Keratinocyte (primary cell): ENCODE data around the gene PRELP. TPM values are rescaled to one million over a fixed set of nuclear protein-coding genes. Genes with fewer than 3 reads are reported as not detected.

Source experiments
- DNase-seq: peaks from one replicate; pipeline ENCODE4 v3.0.0-alpha.2; 2011; ENCODE audit warnings: low read depth, missing footprints, low spot score
- FAIRE-seq: peaks from 2 replicates; lab custom pipeline; 2011; peaks lifted over from hg19 to GRCh38; lab: Jason Lieb, UNC
- H2AFZ ChIP-seq: 2 replicates; pipeline ENCODE4 v1.6.0; 2012; ENCODE audit warnings: low read length, control low read depth, inconsistent platforms; ENCODE audit not compliant: control insufficient read depth
- H3K27ac ChIP-seq: 2 replicates; pipeline ENCODE4 v1.5.1; 2011; ENCODE audit warnings: low read length; ENCODE audit not compliant: control insufficient read depth, insufficient read depth
- H3K27me3 ChIP-seq: 3 replicates; pipeline ENCODE4 v1.6.0; 2011; ENCODE audit warnings: low read length; ENCODE audit not compliant: control insufficient read depth, insufficient read depth; ENCODE audit errors: extremely low read depth
- H3K36me3 ChIP-seq, 2 experiments: 2 replicates in 1 of 2; 3 replicates in 1 of 2; pipeline ENCODE4 v1.5.1; 2011; ENCODE audit warnings: low read length in 2 of 2, mild to moderate bottlenecking in 1 of 2; ENCODE audit not compliant: control insufficient read depth in 2 of 2, insufficient read depth in 2 of 2; ENCODE audit errors: extremely low read depth in 1 of 2
- H3K4me1 ChIP-seq: 3 replicates; pipeline ENCODE4 v1.5.1; 2011; ENCODE audit warnings: low read length; ENCODE audit not compliant: control insufficient read depth, insufficient read depth; ENCODE audit errors: extremely low read depth
- H3K4me2 ChIP-seq: 3 replicates; pipeline ENCODE4 v1.6.0; 2011; ENCODE audit warnings: low read depth, low read length; ENCODE audit not compliant: control insufficient read depth, insufficient read depth; ENCODE audit errors: extremely low read depth
- H3K4me3 ChIP-seq, 3 experiments: fragments of 200-600 bp in 1 of 3; sonication (generic) in 1 of 3; 2 replicates in 2 of 3; 3 replicates in 1 of 3; pipeline ENCODE4 v1.5.1; 2011 to 2016; ENCODE audit warnings: low read length in 3 of 3, mild to moderate bottlenecking in 3 of 3, control low read depth in 2 of 3, inconsistent platforms in 1 of 3, low read depth in 1 of 3, mixed read lengths in 1 of 3, mixed run types in 1 of 3, moderate library complexity in 1 of 3; ENCODE audit not compliant: control insufficient read depth in 2 of 3, insufficient read depth in 2 of 3; ENCODE audit errors: extremely low read depth in 1 of 3
- H3K79me2 ChIP-seq: 2 replicates; pipeline ENCODE4 v1.6.0; 2012; ENCODE audit warnings: low read length; ENCODE audit not compliant: control insufficient read depth, insufficient read depth
- H3K9ac ChIP-seq: 3 replicates; pipeline ENCODE4 v1.6.0; 2011; ENCODE audit warnings: low read length; ENCODE audit not compliant: control insufficient read depth, insufficient read depth; ENCODE audit errors: extremely low read depth
- H3K9me1 ChIP-seq: 3 replicates; pipeline ENCODE4 v1.6.0; 2011; ENCODE audit warnings: low read length; ENCODE audit not compliant: control insufficient read depth, insufficient read depth; ENCODE audit errors: extremely low read depth
- H3K9me3 ChIP-seq: 2 replicates; pipeline ENCODE4 v1.5.1; 2012; ENCODE audit warnings: low read depth, low read length; ENCODE audit not compliant: control insufficient read depth
- H4K20me1 ChIP-seq: 3 replicates; pipeline ENCODE4 v1.6.0; 2011; ENCODE audit warnings: low read length; ENCODE audit not compliant: control insufficient read depth, insufficient read depth; ENCODE audit errors: extremely low read depth
- EZH2 ChIP-seq: IDR thresholded peaks from one replicate; pipeline ENCODE4 v1.6.1; 2012; ENCODE audit warnings: inconsistent platforms, mild to moderate bottlenecking, low read length, moderate library complexity
- dilution Hi-C: fragments of 300-500 bp; cut with MboI; formaldehyde crosslinking; loops from one replicate; pipeline ENCODE4 v1.7.0; 2020; ENCODE audit warnings: low sequenced_read_pairs; ENCODE audit not compliant: extremely low pct_ligation_motif_present
- polyA plus RNA-seq, 5 experiments: library from polyadenylated mRNA; depleted of rRNA in 3 of 5; stranded (reverse) in 3 of 5; stranded (forward) in 1 of 5; unstranded in 1 of 5; fragments of >200 nt; gene quantifications; 1 replicate in 1 of 5; 2 replicates in 3 of 5; 3 replicates in 1 of 5; pipeline versions ENCODE4 v1.2.1 to v1.2.3, GENCODE V29; 2011 to 2012; ENCODE audit warnings: missing spikeins in 2 of 5, low read depth in 1 of 5, low replicate concordance in 1 of 5
- TF ChIP-seq, protein P1 (sequence below), 3 experiments: IDR thresholded peaks in 1 of 3; conservative IDR thresholded peaks in 1 of 3; optimal IDR thresholded peaks in 1 of 3; 2 replicates in 2 of 3; 3 replicates in 1 of 3; pipeline versions ENCODE3 to v1.5.1; 2011; ENCODE audit warnings: low read length in 3 of 3, mild to moderate bottlenecking in 3 of 3, moderate library complexity in 2 of 3, control low read depth in 1 of 3, inconsistent platforms in 1 of 3; ENCODE audit not compliant: insufficient read depth in 2 of 3; ENCODE audit errors: extremely low read depth in 1 of 3

PRELP gene
- polyA plus RNA-seq, 1 donor (not counting 4 experiments of a cell fraction or from before 2014, with no cell fraction given), result 0.01 TPM

DNA sequence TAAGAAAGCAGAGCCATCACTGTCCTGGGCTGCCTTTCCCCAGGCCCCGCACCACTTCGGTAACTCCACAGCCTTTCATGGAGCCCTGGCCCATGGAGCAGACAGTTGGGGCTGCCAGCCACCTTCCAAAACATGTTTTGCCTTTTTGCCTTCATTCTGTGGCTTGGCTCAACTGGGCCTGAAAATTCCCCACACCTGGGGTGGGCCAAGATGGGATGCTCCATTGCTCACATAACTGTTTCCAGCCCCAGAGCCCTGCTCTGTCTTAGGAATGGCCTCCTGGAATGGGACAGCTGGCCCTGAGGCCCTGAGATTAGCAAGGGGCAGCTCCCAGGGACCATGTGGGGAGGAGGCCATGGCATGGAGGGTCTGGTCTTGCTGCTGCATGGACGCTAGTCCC, 10.9 kb upstream of the PRELP start:
- no peaks in the 10 kb centered on the region for H3K9me1 ChIP-seq
- no peaks in the 10 kb centered on the region for H3K9me3 ChIP-seq
- no peak overlapping the region for H2AFZ ChIP-seq
- no peak for TF ChIP-seq EZH2
- TF ChIP-seq, protein P1, sequence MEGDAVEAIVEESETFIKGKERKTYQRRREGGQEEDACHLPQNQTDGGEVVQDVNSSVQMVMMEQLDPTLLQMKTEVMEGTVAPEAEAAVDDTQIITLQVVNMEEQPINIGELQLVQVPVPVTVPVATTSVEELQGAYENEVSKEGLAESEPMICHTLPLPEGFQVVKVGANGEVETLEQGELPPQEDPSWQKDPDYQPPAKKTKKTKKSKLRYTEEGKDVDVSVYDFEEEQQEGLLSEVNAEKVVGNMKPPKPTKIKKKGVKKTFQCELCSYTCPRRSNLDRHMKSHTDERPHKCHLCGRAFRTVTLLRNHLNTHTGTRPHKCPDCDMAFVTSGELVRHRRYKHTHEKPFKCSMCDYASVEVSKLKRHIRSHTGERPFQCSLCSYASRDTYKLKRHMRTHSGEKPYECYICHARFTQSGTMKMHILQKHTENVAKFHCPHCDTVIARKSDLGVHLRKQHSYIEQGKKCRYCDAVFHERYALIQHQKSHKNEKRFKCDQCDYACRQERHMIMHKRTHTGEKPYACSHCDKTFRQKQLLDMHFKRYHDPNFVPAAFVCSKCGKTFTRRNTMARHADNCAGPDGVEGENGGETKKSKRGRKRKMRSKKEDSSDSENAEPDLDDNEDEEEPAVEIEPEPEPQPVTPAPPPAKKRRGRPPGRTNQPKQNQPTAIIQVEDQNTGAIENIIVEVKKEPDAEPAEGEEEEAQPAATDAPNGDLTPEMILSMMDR (optimal IDR thresholded peaks at IDR 0.05 in 1 of 3, IDR thresholded peaks at IDR 0.05 in 1 of 3, conservative IDR thresholded peaks at IDR 0.05 in 1 of 3; ENCODE audit: extremely low read depth in 1 of 3, insufficient read depth in 2 of 3, low read length in 3 of 3), result no peak
- H4K20me1 ChIP-seq, result no peaks in the 10 kb centered on the region
- H3K27ac ChIP-seq, result no peak overlapping the region
- no peak overlapping the region for H3K4me2 ChIP-seq
- peaks cover 12% of the 10 kb centered on the region for H3K27me3 ChIP-seq
- FAIRE-seq, result no peak
- DNase-seq, result no peak
- dilution Hi-C loops, result loop anchor here (25.0 kb wide), 1 partner anchor 102 kb away; the partner anchor contains the start of gene FMOD
- H3K4me3 ChIP-seq, result no peak overlapping the region
- H3K9ac ChIP-seq, result no peak overlapping the region
- H3K79me2 ChIP-seq, result no peaks in the 10 kb centered on the region
- peaks cover 5% of the 10 kb centered on the region for H3K4me1 ChIP-seq
- no peaks in the 10 kb centered on the region for H3K36me3 ChIP-seq

DNA sequence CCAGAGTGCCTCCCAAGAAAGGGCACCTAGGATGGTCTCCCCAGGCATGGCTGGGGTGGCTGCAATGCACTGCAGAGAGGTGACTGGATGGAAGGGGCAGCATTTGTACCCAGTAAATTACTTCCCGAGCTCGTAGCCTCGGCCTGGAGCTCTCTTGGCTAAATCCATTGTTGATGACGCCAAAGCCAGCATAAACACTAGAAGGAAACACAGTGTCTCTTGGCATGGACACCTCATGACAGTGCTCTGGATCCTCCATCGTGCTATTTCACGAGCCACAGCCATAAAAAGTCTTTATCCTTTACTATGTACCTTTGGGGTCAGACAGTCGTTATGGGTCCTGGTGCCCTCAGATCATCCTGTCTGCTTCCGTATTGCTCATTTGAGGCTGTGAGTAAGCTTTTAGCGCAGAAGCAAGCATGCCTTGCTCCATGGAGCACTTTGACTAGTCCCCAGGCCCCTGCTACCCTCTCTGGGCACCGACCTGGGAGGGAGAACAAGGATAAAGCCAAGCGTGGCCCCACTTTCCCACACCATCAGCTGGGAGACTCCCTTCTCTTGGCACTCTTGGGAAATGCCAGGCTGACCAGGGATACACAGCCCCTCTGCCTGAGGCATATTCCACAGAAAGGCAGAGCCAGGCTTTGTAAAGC, 10.3 kb upstream of the PRELP start:
- no peak for FAIRE-seq

More for the DNA sequence above, 10.3 kb upstream of the PRELP start:
- TF ChIP-seq, protein P1 (optimal IDR thresholded peaks at IDR 0.05 in 1 of 3, IDR thresholded peaks at IDR 0.05 in 1 of 3, conservative IDR thresholded peaks at IDR 0.05 in 1 of 3; ENCODE audit: extremely low read depth in 1 of 3, insufficient read depth in 2 of 3, low read length in 3 of 3), result no peak
- no peak for TF ChIP-seq EZH2
- Histone ChIP-seq H3K4me3 (no peak overlapping the region), H3K36me3 (no peaks in the 10 kb centered on the region), H2AFZ (no peak overlapping the region), H3K27me3 (peaks cover 12% of the 10 kb centered on the region), H3K9ac (no peak overlapping the region), H3K9me1 (no peaks in the 10 kb centered on the region), H3K9me3 (no peaks in the 10 kb centered on the region), H3K4me1 (peaks cover 5% of the 10 kb centered on the region), H4K20me1 (no peaks in the 10 kb centered on the region), H3K4me2 (no peak overlapping the region), H3K27ac (no peak overlapping the region), H3K79me2 (no peaks in the 10 kb centered on the region)
- no peak for DNase-seq
- dilution Hi-C loops, result loop anchor here (25.0 kb wide), 1 partner anchor 103 kb away; the partner anchor contains the start of gene FMOD
